ENCODE results near the gene UBA52. TPM values are rescaled to one million over a fixed set of nuclear protein-coding genes. Genes with fewer than 3 reads are reported as not detected.

UBA52 gene
- total and polyA plus RNA-seq, 2 donors (not counting 1 experiment from before 2014, with no cell fraction given): 917 to 1,018 TPM

DNA sequence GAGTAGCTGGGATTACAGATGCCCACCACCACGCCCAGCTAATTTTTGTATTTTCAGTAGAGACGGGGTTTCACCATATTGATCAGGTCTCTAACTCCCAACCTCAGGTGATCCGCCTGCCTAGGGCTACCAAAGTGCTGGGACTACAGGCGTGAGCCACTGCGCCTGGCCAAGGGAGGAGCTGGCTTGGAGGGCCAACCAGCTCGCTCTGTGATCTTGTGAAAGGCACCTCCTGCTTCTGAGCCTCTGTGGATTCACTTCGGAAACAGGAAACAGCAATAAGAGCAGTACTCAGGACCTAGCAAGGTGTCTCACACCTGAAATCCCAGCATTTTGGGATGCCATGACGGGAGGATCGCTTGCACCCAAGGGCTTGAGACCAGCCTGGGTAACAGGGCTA lies 47.8 kb upstream of the UBA52 start:
- H4K20me1 ChIP-seq (ENCODE audit: control insufficient read depth, extremely low read depth, insufficient read depth, low read length): no peaks in the 10 kb centered on the region
- H3K9ac ChIP-seq (ENCODE audit: insufficient read depth, low read length): no peak overlapping the region
- H3K9me3 ChIP-seq (ENCODE audit: control insufficient read depth, insufficient read depth, low read depth, low read length): no peaks in the 10 kb centered on the region
- H3K4me1 ChIP-seq (ENCODE audit: control insufficient read depth, extremely low read depth, insufficient read depth, low read length): peaks cover 3% of the 10 kb centered on the region
- no peaks in the 10 kb centered on the region for H3K27me3 ChIP-seq (ENCODE audit: control insufficient read depth, insufficient read depth, low read length)
- H3K27ac ChIP-seq (ENCODE audit: insufficient read depth, low read length): no peak overlapping the region
- no peak for DNase-seq (ENCODE audit: low read depth in 2 of 2)
- no peak overlapping the region for H3K4me3 ChIP-seq (replicated peaks in 1 of 4; ENCODE audit: control extremely low read depth in 1 of 4, insufficient read depth in 1 of 4, low read depth in 3 of 4, low read length in 4 of 4)
- H3K36me3 ChIP-seq (ENCODE audit: control insufficient read depth, insufficient read depth, low read length): no peaks in the 10 kb centered on the region
- H3K79me2 ChIP-seq (ENCODE audit: control insufficient read depth, insufficient read depth, low read length): peaks cover 27% of the 10 kb centered on the region
- H2AFZ ChIP-seq (ENCODE audit: low read length): no peak overlapping the region
- H3K4me2 ChIP-seq (ENCODE audit: extremely low read depth, insufficient read depth, low read length): no peak overlapping the region
- TF ChIP-seq EZH2 (IDR thresholded peaks at IDR 0.05; ENCODE audit: low read length, missing control alignments): no peak
- TF ChIP-seq, protein P1, sequence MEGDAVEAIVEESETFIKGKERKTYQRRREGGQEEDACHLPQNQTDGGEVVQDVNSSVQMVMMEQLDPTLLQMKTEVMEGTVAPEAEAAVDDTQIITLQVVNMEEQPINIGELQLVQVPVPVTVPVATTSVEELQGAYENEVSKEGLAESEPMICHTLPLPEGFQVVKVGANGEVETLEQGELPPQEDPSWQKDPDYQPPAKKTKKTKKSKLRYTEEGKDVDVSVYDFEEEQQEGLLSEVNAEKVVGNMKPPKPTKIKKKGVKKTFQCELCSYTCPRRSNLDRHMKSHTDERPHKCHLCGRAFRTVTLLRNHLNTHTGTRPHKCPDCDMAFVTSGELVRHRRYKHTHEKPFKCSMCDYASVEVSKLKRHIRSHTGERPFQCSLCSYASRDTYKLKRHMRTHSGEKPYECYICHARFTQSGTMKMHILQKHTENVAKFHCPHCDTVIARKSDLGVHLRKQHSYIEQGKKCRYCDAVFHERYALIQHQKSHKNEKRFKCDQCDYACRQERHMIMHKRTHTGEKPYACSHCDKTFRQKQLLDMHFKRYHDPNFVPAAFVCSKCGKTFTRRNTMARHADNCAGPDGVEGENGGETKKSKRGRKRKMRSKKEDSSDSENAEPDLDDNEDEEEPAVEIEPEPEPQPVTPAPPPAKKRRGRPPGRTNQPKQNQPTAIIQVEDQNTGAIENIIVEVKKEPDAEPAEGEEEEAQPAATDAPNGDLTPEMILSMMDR (conservative IDR thresholded peaks at IDR 0.05 in 1 of 2, IDR thresholded peaks at IDR 0.05 in 1 of 2; ENCODE audit: low read depth in 1 of 2, low read length in 2 of 2): no peak

DNA sequence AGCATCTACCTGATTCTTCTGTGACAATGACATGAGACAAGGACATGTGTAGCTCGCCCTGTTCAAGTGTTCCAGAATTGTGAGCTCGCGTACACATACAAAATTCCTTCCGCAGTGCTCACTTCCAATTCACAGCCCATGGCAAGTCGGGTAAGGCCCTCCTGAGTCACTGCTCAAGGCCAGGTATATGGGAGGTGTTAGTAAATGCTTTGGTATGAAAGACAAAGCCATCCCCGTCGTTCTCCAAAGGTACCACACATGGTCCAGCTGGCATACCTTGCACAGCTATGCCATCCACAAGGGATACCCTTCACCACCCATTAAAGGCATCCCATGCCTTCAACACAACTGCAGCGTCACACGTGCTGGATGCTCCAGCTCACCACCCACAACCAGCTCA lies 45.3 kb upstream of the UBA52 start:
- Histone ChIP-seq H2AFZ (ENCODE audit: low read length) (no peak overlapping the region), H3K4me3 (replicated peaks in 1 of 4; ENCODE audit: control extremely low read depth in 1 of 4, insufficient read depth in 1 of 4, low read depth in 3 of 4, low read length in 4 of 4) (no peak overlapping the region), H3K4me2 (ENCODE audit: extremely low read depth, insufficient read depth, low read length) (no peak overlapping the region), H3K27ac (ENCODE audit: insufficient read depth, low read length) (no peak overlapping the region), H3K36me3 (ENCODE audit: control insufficient read depth, insufficient read depth, low read length) (peaks cover under 1% of the 10 kb centered on the region), H3K4me1 (ENCODE audit: control insufficient read depth, extremely low read depth, insufficient read depth, low read length) (no peaks in the 10 kb centered on the region), H3K79me2 (ENCODE audit: control insufficient read depth, insufficient read depth, low read length) (peaks cover 5% of the 10 kb centered on the region), H3K9ac (ENCODE audit: insufficient read depth, low read length) (no peak overlapping the region), H3K9me3 (ENCODE audit: control insufficient read depth, insufficient read depth, low read depth, low read length) (no peaks in the 10 kb centered on the region), H4K20me1 (ENCODE audit: control insufficient read depth, extremely low read depth, insufficient read depth, low read length) (no peaks in the 10 kb centered on the region), H3K27me3 (ENCODE audit: control insufficient read depth, insufficient read depth, low read length) (no peaks in the 10 kb centered on the region)
- no peak for TF ChIP-seq EZH2 (IDR thresholded peaks at IDR 0.05; ENCODE audit: low read length, missing control alignments)
- TF ChIP-seq, protein P1 (conservative IDR thresholded peaks at IDR 0.05 in 1 of 2, IDR thresholded peaks at IDR 0.05 in 1 of 2; ENCODE audit: low read depth in 1 of 2, low read length in 2 of 2): no peak
- no peak for DNase-seq (ENCODE audit: low read depth in 2 of 2)

DNA sequence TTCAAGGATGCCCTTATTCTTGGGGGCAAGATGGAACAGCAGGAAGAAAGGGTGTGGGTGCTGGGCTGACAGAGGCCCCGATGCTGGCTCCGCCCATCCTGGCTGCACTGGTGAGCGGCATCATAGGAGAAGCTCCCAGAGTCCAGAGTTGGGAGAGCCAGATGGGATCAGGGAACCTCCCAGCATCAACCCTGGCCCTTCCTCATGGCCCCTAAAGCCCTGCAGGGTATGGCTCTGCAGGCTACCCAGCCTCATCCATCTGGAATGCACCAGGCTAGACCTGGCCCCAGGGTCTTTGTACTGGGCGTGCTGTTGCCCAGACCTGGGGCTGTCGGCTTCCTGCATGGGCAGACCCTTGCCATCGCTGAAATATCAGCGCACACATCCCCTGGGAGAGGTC lies 41.9 kb upstream of the UBA52 start:
- Histone ChIP-seq H3K4me1 (ENCODE audit: control insufficient read depth, extremely low read depth, insufficient read depth, low read length) (no peaks in the 10 kb centered on the region), H3K27me3 (ENCODE audit: control insufficient read depth, insufficient read depth, low read length) (no peaks in the 10 kb centered on the region), H2AFZ (ENCODE audit: low read length) (no peak overlapping the region), H3K4me3 (replicated peaks in 1 of 4; ENCODE audit: control extremely low read depth in 1 of 4, insufficient read depth in 1 of 4, low read depth in 3 of 4, low read length in 4 of 4) (no peak overlapping the region), H3K36me3 (ENCODE audit: control insufficient read depth, insufficient read depth, low read length) (peaks cover 10% of the 10 kb centered on the region), H3K4me2 (ENCODE audit: extremely low read depth, insufficient read depth, low read length) (no peak overlapping the region), H3K9me3 (ENCODE audit: control insufficient read depth, insufficient read depth, low read depth, low read length) (no peaks in the 10 kb centered on the region), H3K79me2 (ENCODE audit: control insufficient read depth, insufficient read depth, low read length) (no peaks in the 10 kb centered on the region), H3K9ac (ENCODE audit: insufficient read depth, low read length) (no peak overlapping the region), H3K27ac (ENCODE audit: insufficient read depth, low read length) (no peak overlapping the region), H4K20me1 (ENCODE audit: control insufficient read depth, extremely low read depth, insufficient read depth, low read length) (no peaks in the 10 kb centered on the region)
- DNase-seq (ENCODE audit: low read depth in 2 of 2): no peak
- no peak for TF ChIP-seq EZH2 (IDR thresholded peaks at IDR 0.05; ENCODE audit: low read length, missing control alignments)
- TF ChIP-seq, protein P1 (conservative IDR thresholded peaks at IDR 0.05 in 1 of 2, IDR thresholded peaks at IDR 0.05 in 1 of 2; ENCODE audit: low read depth in 1 of 2, low read length in 2 of 2): no peak

Measured in fibroblast of lung (primary cell).